Loucy (cell line): ENCODE results near the gene GRID1.

Experiments
- H2AFZ ChIP-seq: fragments of 200-600 bp; sonication (generic); 2 replicates; pipeline ENCODE4 v1.6.0; 2016; ENCODE audit warnings: antibody characterized with exemption, mild to moderate bottlenecking, low read length, moderate library complexity
- H3F3A ChIP-seq: fragments of 200-600 bp; 2 replicates; pipeline ENCODE4 v1.6.0; 2016; ENCODE audit warnings: antibody characterized with exemption, low read depth, mild to moderate bottlenecking
- H3K27me3 ChIP-seq: fragments of 200-600 bp; sonication (generic); 2 replicates; pipeline ENCODE4 v1.6.1; 2014; ENCODE audit warnings: low read length, mild to moderate bottlenecking; ENCODE audit not compliant: insufficient read depth, poor library complexity, severe bottlenecking
- H3K36me3 ChIP-seq: fragments of 200-600 bp; sonication (generic); 2 replicates; pipeline ENCODE4 v1.6.1; 2016; ENCODE audit warnings: low read length; ENCODE audit not compliant: insufficient read depth
- H3K4me1 ChIP-seq: fragments of 200-600 bp; sonication (generic); 2 replicates; pipeline ENCODE4 v1.5.1; 2014; ENCODE audit warnings: low read length, mild to moderate bottlenecking; ENCODE audit not compliant: insufficient read depth, poor library complexity, severe bottlenecking
- H3K4me2 ChIP-seq: fragments of 200-600 bp; sonication (generic); 2 replicates; pipeline ENCODE4 v1.6.0; 2014; ENCODE audit warnings: antibody characterized with exemption, low read length, low read depth, mild to moderate bottlenecking; ENCODE audit not compliant: poor library complexity, severe bottlenecking
- H3K4me3 ChIP-seq: fragments of 200-600 bp; sonication (generic); 2 replicates; pipeline ENCODE4 v1.5.1; 2014; ENCODE audit warnings: low read length, mild to moderate bottlenecking, mixed read lengths; ENCODE audit not compliant: poor library complexity, severe bottlenecking
- H3K79me2 ChIP-seq: fragments of 200-600 bp; sonication (generic); 2 replicates; pipeline ENCODE4 v1.6.1; 2014; ENCODE audit warnings: low read length; ENCODE audit not compliant: insufficient read depth
- H3K9ac ChIP-seq: fragments of 200-600 bp; sonication (generic); 2 replicates; pipeline ENCODE4 v1.6.0; 2014; ENCODE audit warnings: mild to moderate bottlenecking, low read depth, low read length, moderate library complexity; ENCODE audit not compliant: poor library complexity, severe bottlenecking
- H3K9me2 ChIP-seq: fragments of 200-600 bp; sonication (generic); replicated peaks from 2 replicates; pipeline ENCODE4 v1.6.1; 2016; ENCODE audit warnings: low read depth, low read length, mixed read lengths
- H3K9me3 ChIP-seq: fragments of 200-600 bp; sonication (generic); 2 replicates; pipeline ENCODE4 v1.6.1; 2014; ENCODE audit warnings: mild to moderate bottlenecking, antibody characterized with exemption, low read length, low read depth; ENCODE audit not compliant: insufficient read depth
- H4K20me1 ChIP-seq: fragments of 200-600 bp; sonication (generic); 2 replicates; pipeline ENCODE4 v1.6.0; 2014; ENCODE audit warnings: antibody characterized with exemption, low read length, mild to moderate bottlenecking; ENCODE audit not compliant: insufficient read depth, poor library complexity, severe bottlenecking
- EZH2phosphoT487 ChIP-seq: fragments of 200-600 bp; IDR thresholded peaks from 2 replicates; pipeline ENCODE4 v1.6.1; 2018; ENCODE audit warnings: antibody characterized with exemption, mild to moderate bottlenecking, moderate library complexity, borderline replicate concordance
- TF ChIP-seq, protein P1 (sequence below): fragments of 200-600 bp; sonication (generic); conservative IDR thresholded peaks from 2 replicates; pipeline ENCODE4 v1.5.1; 2014; ENCODE audit warnings: mild to moderate bottlenecking, antibody characterized with exemption, low read length

Gene GRID1

DNA sequence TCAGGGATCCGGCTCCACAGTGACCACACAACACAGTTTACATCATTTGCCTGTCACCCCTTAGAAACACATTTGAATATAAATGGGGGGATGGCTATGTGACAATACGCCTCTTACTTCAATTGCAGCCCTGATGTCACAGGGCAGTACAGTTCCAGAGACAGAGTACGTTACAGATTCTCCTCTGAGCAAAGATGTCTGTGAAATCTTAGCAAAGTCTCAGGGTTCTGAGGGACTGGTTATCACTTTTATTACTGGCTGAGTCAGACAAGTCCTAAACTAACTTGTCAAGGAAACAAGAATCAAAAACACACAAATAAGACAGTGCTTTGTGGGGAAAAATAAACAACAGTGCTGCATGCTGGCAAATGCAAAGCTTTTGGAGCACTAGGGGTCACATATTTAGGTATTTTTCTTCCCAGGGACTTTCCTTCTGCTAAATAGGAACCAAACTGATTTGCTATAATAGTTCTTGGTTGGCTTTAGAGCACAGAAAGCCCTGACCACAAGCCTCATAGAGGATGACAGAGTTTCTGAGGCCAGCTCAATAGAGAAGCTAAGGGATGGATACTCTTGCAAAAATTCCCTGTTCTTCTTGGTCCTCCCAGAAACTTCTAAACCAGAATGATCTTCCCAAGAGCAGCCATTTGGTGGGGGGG lies 501.6 kb downstream of the GRID1 start:
- H3K4me1 ChIP-seq: no peaks in the 10 kb centered on the region
- H3K36me3 ChIP-seq: no peaks in the 10 kb centered on the region

DNA sequence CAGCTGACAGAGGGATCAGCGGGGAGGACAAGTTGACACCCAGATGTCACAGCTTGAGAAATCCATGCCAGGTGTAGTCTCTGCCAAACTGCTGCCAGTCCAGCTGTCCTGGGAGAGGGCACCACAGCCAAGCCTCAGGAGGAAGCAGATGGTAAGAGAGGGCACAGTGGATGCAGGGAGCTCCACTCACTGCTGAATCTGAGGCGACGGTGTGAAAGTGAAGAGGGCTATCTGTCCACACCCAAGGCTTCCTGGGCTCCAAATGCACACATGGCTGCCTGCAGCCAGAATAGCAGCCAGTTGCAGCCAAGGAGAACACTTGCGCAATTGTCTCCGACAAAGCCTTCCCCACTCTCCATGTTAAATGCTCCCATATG lies 502.4 kb downstream of the GRID1 start:
- Histone ChIP-seq H3K4me2 (no peak overlapping the region), H3K9me3 (no peaks in the 10 kb centered on the region), H3K9me2 (no peaks in the 10 kb centered on the region), H2AFZ (no peak overlapping the region), H3K9ac (no peak overlapping the region), H3K79me2 (no peaks in the 10 kb centered on the region), H3K4me3 (no peak overlapping the region), H3K27me3 (no peaks in the 10 kb centered on the region), H3K4me1 (no peaks in the 10 kb centered on the region), H3K36me3 (no peaks in the 10 kb centered on the region), H4K20me1 (no peaks in the 10 kb centered on the region), H3F3A (no peaks in the 10 kb centered on the region)
- TF ChIP-seq, protein P1, sequence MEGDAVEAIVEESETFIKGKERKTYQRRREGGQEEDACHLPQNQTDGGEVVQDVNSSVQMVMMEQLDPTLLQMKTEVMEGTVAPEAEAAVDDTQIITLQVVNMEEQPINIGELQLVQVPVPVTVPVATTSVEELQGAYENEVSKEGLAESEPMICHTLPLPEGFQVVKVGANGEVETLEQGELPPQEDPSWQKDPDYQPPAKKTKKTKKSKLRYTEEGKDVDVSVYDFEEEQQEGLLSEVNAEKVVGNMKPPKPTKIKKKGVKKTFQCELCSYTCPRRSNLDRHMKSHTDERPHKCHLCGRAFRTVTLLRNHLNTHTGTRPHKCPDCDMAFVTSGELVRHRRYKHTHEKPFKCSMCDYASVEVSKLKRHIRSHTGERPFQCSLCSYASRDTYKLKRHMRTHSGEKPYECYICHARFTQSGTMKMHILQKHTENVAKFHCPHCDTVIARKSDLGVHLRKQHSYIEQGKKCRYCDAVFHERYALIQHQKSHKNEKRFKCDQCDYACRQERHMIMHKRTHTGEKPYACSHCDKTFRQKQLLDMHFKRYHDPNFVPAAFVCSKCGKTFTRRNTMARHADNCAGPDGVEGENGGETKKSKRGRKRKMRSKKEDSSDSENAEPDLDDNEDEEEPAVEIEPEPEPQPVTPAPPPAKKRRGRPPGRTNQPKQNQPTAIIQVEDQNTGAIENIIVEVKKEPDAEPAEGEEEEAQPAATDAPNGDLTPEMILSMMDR: no peak
- TF ChIP-seq EZH2phosphoT487: no peak

More for the DNA sequence above, 501.6 kb downstream of the GRID1 start:
- no peaks in the 10 kb centered on the region for H3K9me2 ChIP-seq
- H3K4me2 ChIP-seq: no peak overlapping the region
- H3K27me3 ChIP-seq: no peaks in the 10 kb centered on the region
- H3F3A ChIP-seq: no peaks in the 10 kb centered on the region
- no peak overlapping the region for H2AFZ ChIP-seq
- H3K4me3 ChIP-seq: no peak overlapping the region
- H3K9ac ChIP-seq: no peak overlapping the region
- H3K9me3 ChIP-seq: no peaks in the 10 kb centered on the region
- no peaks in the 10 kb centered on the region for H3K79me2 ChIP-seq
- no peaks in the 10 kb centered on the region for H4K20me1 ChIP-seq
- TF ChIP-seq, protein P1: no peak
- no peak for TF ChIP-seq EZH2phosphoT487

DNA sequence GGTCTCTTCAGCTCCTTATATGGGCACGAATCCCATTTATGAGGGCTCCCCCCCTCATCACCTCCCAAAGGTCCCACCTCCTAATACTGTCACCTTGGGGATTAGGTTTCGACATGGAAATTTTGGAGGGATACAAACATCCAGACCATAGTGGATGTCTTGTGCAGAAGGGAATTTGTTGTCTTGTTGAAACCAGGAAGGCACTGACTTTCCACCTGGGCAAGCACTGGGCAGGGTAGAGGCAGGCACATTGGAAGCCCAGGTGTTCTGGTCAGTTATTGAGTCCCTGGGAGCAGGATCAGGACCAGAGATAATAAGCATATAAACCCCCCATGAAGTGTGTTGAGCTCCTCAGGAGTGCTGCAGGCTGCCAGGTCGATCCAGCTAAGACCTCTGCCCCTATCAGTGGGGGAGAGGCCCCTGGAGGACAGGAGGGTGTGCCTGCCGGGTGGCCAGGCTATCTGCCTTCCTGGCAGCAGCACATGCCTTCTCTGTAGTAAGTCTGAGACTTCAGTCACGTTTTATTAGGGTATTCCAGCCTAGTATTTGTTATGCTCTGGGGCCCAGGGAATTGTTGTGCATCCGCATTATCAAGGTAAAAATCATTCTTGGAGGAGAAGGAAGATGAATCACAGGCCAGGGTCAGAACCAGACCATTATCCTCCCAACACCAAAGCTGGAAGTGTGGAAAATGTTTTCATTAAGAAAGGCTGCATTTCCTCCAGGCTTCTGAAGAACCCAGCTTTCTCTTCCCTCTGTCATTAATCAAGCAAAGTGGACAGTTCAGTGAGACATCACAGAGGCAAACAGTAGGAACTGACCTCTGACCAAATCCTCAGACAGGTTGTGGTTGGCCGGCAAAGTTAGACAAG lies 503.1 kb downstream of the GRID1 start:
- H3K4me1 ChIP-seq: no peaks in the 10 kb centered on the region
- H3K9ac ChIP-seq: no peak overlapping the region
- H3K36me3 ChIP-seq: no peaks in the 10 kb centered on the region
- H2AFZ ChIP-seq: no peak overlapping the region
- no peaks in the 10 kb centered on the region for H3K9me2 ChIP-seq
- H3K79me2 ChIP-seq: no peaks in the 10 kb centered on the region
- H3K27me3 ChIP-seq: no peaks in the 10 kb centered on the region
- TF ChIP-seq EZH2phosphoT487: no peak
- H3K9me3 ChIP-seq: no peaks in the 10 kb centered on the region
- H3F3A ChIP-seq: no peaks in the 10 kb centered on the region
- H3K4me3 ChIP-seq: no peak overlapping the region
- no peak overlapping the region for H3K4me2 ChIP-seq
- H4K20me1 ChIP-seq: no peaks in the 10 kb centered on the region
